ENCODE results near the gene SPINT3. TPM values are rescaled to one million over a fixed set of nuclear protein-coding genes. Genes with fewer than 3 reads are reported as not detected.

The SPINT3 gene
- polyA plus RNA-seq (2013, experiment 1 of 2) = not detected
- polyA plus RNA-seq (2013, experiment 2 of 2) = not detected

GRCh38 chr20:45515147-45515913 lies at the start of gene SPINT3:
Gene SPINT3, minus strand, starts transcription at chr20:45515622. Its CDS starts 14 bp downstream, at chr20:45515608.
- H3K79me1 ChIP-seq (ENCODE audit: low read length) = no peaks in the 10 kb centered on the region
- H3K9ac ChIP-seq (ENCODE audit: low read length) = no peak within 1 kb of the TSS
- no peaks in the 10 kb centered on the region for H3K36me3 ChIP-seq (ENCODE audit: control insufficient read depth, insufficient read depth, low read length)
- no peaks in the 10 kb centered on the region for H3K79me2 ChIP-seq (ENCODE audit: control insufficient read depth, insufficient read depth, low read length)
- H3K18ac ChIP-seq (ENCODE audit: low read length) = no peak within 1 kb of the TSS
- no peak within 1 kb of the TSS for H3K23ac ChIP-seq (ENCODE audit: low read length)
- H3K4me1 ChIP-seq (ENCODE audit: control insufficient read depth, low read depth, low read length) = no peaks in the 10 kb centered on the region
- no peak within 1 kb of the TSS for H2BK120ac ChIP-seq (ENCODE audit: low read depth, low read length)
- DNase-seq = no peak
- no peak within 1 kb of the TSS for H3K4me3 ChIP-seq (ENCODE audit: low read length)
- H3K4ac ChIP-seq (ENCODE audit: low read depth, low read length) = no peak within 1 kb of the TSS
- H4K8ac ChIP-seq (ENCODE audit: low read depth, low read length) = no peak within 1 kb of the TSS
- H3K56ac ChIP-seq (ENCODE audit: low read length) = no peak within 1 kb of the TSS
- no peak within 1 kb of the TSS for H3K27ac ChIP-seq (ENCODE audit: low read depth, low read length)
- H2BK5ac ChIP-seq (ENCODE audit: low read length) = no peak within 1 kb of the TSS
- no peak within 1 kb of the TSS for H2AK5ac ChIP-seq (ENCODE audit: low read length)
- H3K4me2 ChIP-seq (ENCODE audit: low read length) = no peak within 1 kb of the TSS
- H2BK15ac ChIP-seq (replicated peaks; ENCODE audit: low read depth) = no peak within 1 kb of the TSS
- no peak within 1 kb of the TSS for H4K5ac ChIP-seq (ENCODE audit: low read length)
- WGBS (ENCODE audit: extremely low coverage, insufficient coverage, low lambda C conversion rate) = no CpG with 5 or more reads among the region's 5 CpGs
- no peaks in the 10 kb centered on the region for H3K27me3 ChIP-seq (ENCODE audit: insufficient read depth, low read length, poor library complexity)

- Histone ChIP-seq H3K27ac (ENCODE audit: low read depth, low read length) (no peak overlapping the region), H3K4me1 (ENCODE audit: control insufficient read depth, low read depth, low read length) (no peaks in the 10 kb centered on the region), H3K79me1 (ENCODE audit: low read length) (no peaks in the 10 kb centered on the region), H3K9ac (ENCODE audit: low read length) (no peak overlapping the region), H3K27me3 (ENCODE audit: insufficient read depth, low read length, poor library complexity) (no peaks in the 10 kb centered on the region), H3K18ac (ENCODE audit: low read length) (no peak overlapping the region), H2BK5ac (ENCODE audit: low read length) (no peak overlapping the region), H3K23ac (ENCODE audit: low read length) (no peak overlapping the region), H4K8ac (ENCODE audit: low read depth, low read length) (no peak overlapping the region), H2AK5ac (ENCODE audit: low read length) (no peak overlapping the region), H3K4me2 (ENCODE audit: low read length) (no peak overlapping the region), H2BK120ac (ENCODE audit: low read depth, low read length) (no peak overlapping the region), H4K5ac (ENCODE audit: low read length) (no peak overlapping the region), H3K79me2 (ENCODE audit: control insufficient read depth, insufficient read depth, low read length) (no peaks in the 10 kb centered on the region), H3K4ac (ENCODE audit: low read depth, low read length) (no peak overlapping the region), H3K56ac (ENCODE audit: low read length) (no peak overlapping the region), H2BK15ac (replicated peaks; ENCODE audit: low read depth) (no peak overlapping the region), H3K4me3 (ENCODE audit: low read length) (no peak overlapping the region), H3K36me3 (ENCODE audit: control insufficient read depth, insufficient read depth, low read length) (no peaks in the 10 kb centered on the region)
- WGBS (ENCODE audit: extremely low coverage, insufficient coverage, low lambda C conversion rate) = no CpG with 5 or more reads among the region's 2 CpGs
- DNase-seq = no peak
Measured at GRCh38 chr20:45564760-45565276, 49.4 kb upstream of the SPINT3 start.

- Histone ChIP-seq H2BK5ac (ENCODE audit: low read length) (no peak overlapping the region), H3K18ac (ENCODE audit: low read length) (no peak overlapping the region), H2AK5ac (ENCODE audit: low read length) (no peak overlapping the region), H3K36me3 (ENCODE audit: control insufficient read depth, insufficient read depth, low read length) (no peaks in the 10 kb centered on the region), H3K4ac (ENCODE audit: low read depth, low read length) (no peak overlapping the region), H3K4me2 (ENCODE audit: low read length) (no peak overlapping the region), H4K8ac (ENCODE audit: low read depth, low read length) (no peak overlapping the region), H3K9ac (ENCODE audit: low read length) (no peak overlapping the region), H3K27ac (ENCODE audit: low read depth, low read length) (no peak overlapping the region), H3K23ac (ENCODE audit: low read length) (no peak overlapping the region), H2BK15ac (replicated peaks; ENCODE audit: low read depth) (no peak overlapping the region), H4K5ac (ENCODE audit: low read length) (no peak overlapping the region), H3K56ac (ENCODE audit: low read length) (no peak overlapping the region), H2BK120ac (ENCODE audit: low read depth, low read length) (no peak overlapping the region), H3K4me1 (ENCODE audit: control insufficient read depth, low read depth, low read length) (no peaks in the 10 kb centered on the region), H3K79me2 (ENCODE audit: control insufficient read depth, insufficient read depth, low read length) (no peaks in the 10 kb centered on the region), H3K27me3 (ENCODE audit: insufficient read depth, low read length, poor library complexity) (no peaks in the 10 kb centered on the region), H3K79me1 (ENCODE audit: low read length) (no peaks in the 10 kb centered on the region), H3K4me3 (ENCODE audit: low read length) (no peak overlapping the region)
- DNase-seq = no peak
- WGBS (ENCODE audit: extremely low coverage, insufficient coverage, low lambda C conversion rate) = no CpG with 5 or more reads among the region's 1 CpG
Measured at GRCh38 chr20:45555198-45555597, 39.8 kb upstream of the SPINT3 start.

- Histone ChIP-seq H3K27ac (ENCODE audit: low read depth, low read length) (no peak overlapping the region), H2BK15ac (replicated peaks; ENCODE audit: low read depth) (no peak overlapping the region), H3K79me1 (ENCODE audit: low read length) (no peaks in the 10 kb centered on the region), H2AK5ac (ENCODE audit: low read length) (no peak overlapping the region), H3K4ac (ENCODE audit: low read depth, low read length) (no peak overlapping the region), H3K23ac (ENCODE audit: low read length) (no peak overlapping the region), H3K9ac (ENCODE audit: low read length) (no peak overlapping the region), H2BK5ac (ENCODE audit: low read length) (no peak overlapping the region), H3K18ac (ENCODE audit: low read length) (no peak overlapping the region), H4K8ac (ENCODE audit: low read depth, low read length) (no peak overlapping the region), H4K5ac (ENCODE audit: low read length) (no peak overlapping the region), H3K56ac (ENCODE audit: low read length) (no peak overlapping the region), H3K4me1 (ENCODE audit: control insufficient read depth, low read depth, low read length) (no peaks in the 10 kb centered on the region), H3K4me2 (ENCODE audit: low read length) (no peak overlapping the region), H3K4me3 (ENCODE audit: low read length) (no peak overlapping the region), H3K27me3 (ENCODE audit: insufficient read depth, low read length, poor library complexity) (no peaks in the 10 kb centered on the region), H3K36me3 (ENCODE audit: control insufficient read depth, insufficient read depth, low read length) (no peaks in the 10 kb centered on the region), H2BK120ac (ENCODE audit: low read depth, low read length) (no peak overlapping the region), H3K79me2 (ENCODE audit: control insufficient read depth, insufficient read depth, low read length) (no peaks in the 10 kb centered on the region)
- WGBS (ENCODE audit: extremely low coverage, insufficient coverage, low lambda C conversion rate) = no CpG with 5 or more reads among the region's 2 CpGs
- no peak for DNase-seq
Measured at GRCh38 chr20:45552456-45552855, 37.0 kb upstream of the SPINT3 start.

- H4K5ac ChIP-seq (ENCODE audit: low read length) = no peak overlapping the region
- H3K79me2 ChIP-seq (ENCODE audit: control insufficient read depth, insufficient read depth, low read length) = no peaks in the 10 kb centered on the region
- no peak overlapping the region for H2BK15ac ChIP-seq (replicated peaks; ENCODE audit: low read depth)
- no peak for DNase-seq
- H3K4ac ChIP-seq (ENCODE audit: low read depth, low read length) = no peak overlapping the region
- no peaks in the 10 kb centered on the region for H3K36me3 ChIP-seq (ENCODE audit: control insufficient read depth, insufficient read depth, low read length)
- no peak overlapping the region for H3K9ac ChIP-seq (ENCODE audit: low read length)
- no peak overlapping the region for H3K27ac ChIP-seq (ENCODE audit: low read depth, low read length)
- H3K18ac ChIP-seq (ENCODE audit: low read length) = no peak overlapping the region
- H2AK5ac ChIP-seq (ENCODE audit: low read length) = no peak overlapping the region
- no peak overlapping the region for H3K56ac ChIP-seq (ENCODE audit: low read length)
- no peaks in the 10 kb centered on the region for H3K27me3 ChIP-seq (ENCODE audit: insufficient read depth, low read length, poor library complexity)
- H3K79me1 ChIP-seq (ENCODE audit: low read length) = no peaks in the 10 kb centered on the region
- no peak overlapping the region for H2BK5ac ChIP-seq (ENCODE audit: low read length)
- no peak overlapping the region for H3K4me3 ChIP-seq (ENCODE audit: low read length)
- H2BK120ac ChIP-seq (ENCODE audit: low read depth, low read length) = no peak overlapping the region
- no peak overlapping the region for H3K23ac ChIP-seq (ENCODE audit: low read length)
- H4K8ac ChIP-seq (ENCODE audit: low read depth, low read length) = no peak overlapping the region
- H3K4me1 ChIP-seq (ENCODE audit: control insufficient read depth, low read depth, low read length) = no peaks in the 10 kb centered on the region
- H3K4me2 ChIP-seq (ENCODE audit: low read length) = no peak overlapping the region
Measured at GRCh38 chr20:45550765-45551164, 35.3 kb upstream of the SPINT3 start.

GRCh38 chr20:45548410-45548809 lies 33.0 kb upstream of the SPINT3 start:
- Histone ChIP-seq H3K56ac (ENCODE audit: low read length) (no peak overlapping the region), H3K23ac (ENCODE audit: low read length) (no peak overlapping the region), H3K79me2 (ENCODE audit: control insufficient read depth, insufficient read depth, low read length) (no peaks in the 10 kb centered on the region), H2AK5ac (ENCODE audit: low read length) (no peak overlapping the region), H2BK120ac (ENCODE audit: low read depth, low read length) (no peak overlapping the region), H2BK15ac (replicated peaks; ENCODE audit: low read depth) (no peak overlapping the region), H3K79me1 (ENCODE audit: low read length) (no peaks in the 10 kb centered on the region), H4K8ac (ENCODE audit: low read depth, low read length) (no peak overlapping the region), H2BK5ac (ENCODE audit: low read length) (no peak overlapping the region), H3K4me1 (ENCODE audit: control insufficient read depth, low read depth, low read length) (no peaks in the 10 kb centered on the region), H3K36me3 (ENCODE audit: control insufficient read depth, insufficient read depth, low read length) (no peaks in the 10 kb centered on the region), H3K4me2 (ENCODE audit: low read length) (no peak overlapping the region), H3K27me3 (ENCODE audit: insufficient read depth, low read length, poor library complexity) (no peaks in the 10 kb centered on the region), H3K9ac (ENCODE audit: low read length) (no peak overlapping the region), H3K18ac (ENCODE audit: low read length) (peak overlapping the region; percentile 25), H3K27ac (ENCODE audit: low read depth, low read length) (no peak overlapping the region), H4K5ac (ENCODE audit: low read length) (no peak overlapping the region), H3K4ac (ENCODE audit: low read depth, low read length) (no peak overlapping the region), H3K4me3 (ENCODE audit: low read length) (no peak overlapping the region)
- no CpG with 5 or more reads among the region's 7 CpGs for WGBS (ENCODE audit: extremely low coverage, insufficient coverage, low lambda C conversion rate)
- no peak for DNase-seq
